ENCODE data around the gene MAMSTR. TPM values are rescaled to one million over a fixed set of nuclear protein-coding genes. Genes with fewer than 3 reads are reported as not detected.
"Not testable (repeated sequence)": the region's sequence is repeated elsewhere in the genome, so short reads cannot be mapped to it uniquely, and the experiment has no call there.

The MAMSTR gene
- polyA plus RNA-seq, 3 donors = 5.0 to 7.3 (median 6.5) TPM

GRCh38 chr19:48724796-48725753 is 5.5 kb upstream of the MAMSTR start:
- DNase-seq (ENCODE audit: extremely low read depth in 1 of 11, low read depth in 9 of 11, low spot score in 4 of 11) = peak in 8 of 11 donors; percentile 78 to 90 (median 87)

GRCh38 chr19:48722196-48722708 is 2.7 kb upstream of the MAMSTR start:
- no peak for DNase-seq (ENCODE audit: extremely low read depth in 1 of 11, low read depth in 9 of 11, low spot score in 4 of 11)

- peak; percentile 97 to 100 (median 100) for DNase-seq (ENCODE audit: extremely low read depth in 1 of 11, low read depth in 9 of 11, low spot score in 4 of 11)
Observed at GRCh38 chr19:48720613-48721296, 1.2 kb upstream of the MAMSTR start.

DNA sequence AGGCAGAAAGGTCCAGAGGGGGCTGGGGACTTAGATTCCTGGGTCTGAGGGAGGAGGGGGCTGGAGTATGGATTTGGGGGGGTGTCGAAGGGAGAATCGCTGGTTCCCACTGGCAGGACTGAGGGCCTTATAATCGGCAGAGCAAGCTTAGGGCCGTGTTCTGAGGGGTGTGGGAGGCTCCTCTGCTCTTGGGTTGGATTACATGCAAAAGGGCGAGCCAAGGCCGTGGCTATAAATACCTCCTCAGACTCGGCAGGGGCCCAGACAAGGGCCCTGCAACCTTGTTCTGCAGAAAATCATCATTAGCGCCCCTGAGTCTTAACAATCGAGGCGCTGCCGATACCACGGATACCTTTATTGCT is 707 bp upstream of the MAMSTR start:
- DNase-seq (ENCODE audit: extremely low read depth in 1 of 11, low read depth in 9 of 11, low spot score in 4 of 11) = no peak

- no peak for DNase-seq (ENCODE audit: extremely low read depth in 1 of 11, low read depth in 9 of 11, low spot score in 4 of 11)
Observed at GRCh38 chr19:48718711-48719231, 754 bp downstream of the MAMSTR start.

DNA sequence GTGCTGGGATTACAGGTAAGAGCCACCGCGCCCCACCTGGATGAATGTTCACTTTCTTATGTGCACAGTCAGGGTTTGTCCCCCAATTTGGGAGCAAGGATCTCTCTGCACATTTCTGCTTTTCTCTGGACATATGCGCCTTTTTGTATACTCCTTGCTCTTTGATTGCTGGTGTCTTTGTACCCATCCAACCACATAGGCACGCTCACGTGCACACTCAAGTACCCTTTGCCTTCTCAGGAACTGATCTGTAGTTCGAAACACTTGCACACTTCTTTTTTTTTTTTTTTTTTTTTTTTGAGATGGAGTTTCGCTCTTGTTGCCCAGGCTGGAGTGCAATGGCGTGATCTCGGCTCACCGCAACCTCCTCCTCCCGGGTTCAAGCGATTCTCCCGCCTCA is 1.4 kb downstream of the MAMSTR start:
- DNase-seq (ENCODE audit: extremely low read depth in 1 of 11, low read depth in 9 of 11, low spot score in 4 of 11) = not testable (repeated sequence)

GRCh38 chr19:48716562-48717291 is 2.8 kb downstream of the MAMSTR start:
- no peak for DNase-seq (ENCODE audit: extremely low read depth in 1 of 11, low read depth in 9 of 11, low spot score in 4 of 11)

GRCh38 chr19:48715681-48716171 is 3.8 kb downstream of the MAMSTR start:
- no peak for DNase-seq (ENCODE audit: extremely low read depth in 1 of 11, low read depth in 9 of 11, low spot score in 4 of 11)

GRCh38 chr19:48714759-48715675 is 4.5 kb downstream of the MAMSTR start:
- no peak for DNase-seq (ENCODE audit: extremely low read depth in 1 of 11, low read depth in 9 of 11, low spot score in 4 of 11)

- peak; percentile 96 to 100 (median 99) for DNase-seq (ENCODE audit: extremely low read depth in 1 of 11, low read depth in 9 of 11, low spot score in 4 of 11)
Observed at GRCh38 chr19:48713864-48714755, 5.4 kb downstream of the MAMSTR start.

DNA sequence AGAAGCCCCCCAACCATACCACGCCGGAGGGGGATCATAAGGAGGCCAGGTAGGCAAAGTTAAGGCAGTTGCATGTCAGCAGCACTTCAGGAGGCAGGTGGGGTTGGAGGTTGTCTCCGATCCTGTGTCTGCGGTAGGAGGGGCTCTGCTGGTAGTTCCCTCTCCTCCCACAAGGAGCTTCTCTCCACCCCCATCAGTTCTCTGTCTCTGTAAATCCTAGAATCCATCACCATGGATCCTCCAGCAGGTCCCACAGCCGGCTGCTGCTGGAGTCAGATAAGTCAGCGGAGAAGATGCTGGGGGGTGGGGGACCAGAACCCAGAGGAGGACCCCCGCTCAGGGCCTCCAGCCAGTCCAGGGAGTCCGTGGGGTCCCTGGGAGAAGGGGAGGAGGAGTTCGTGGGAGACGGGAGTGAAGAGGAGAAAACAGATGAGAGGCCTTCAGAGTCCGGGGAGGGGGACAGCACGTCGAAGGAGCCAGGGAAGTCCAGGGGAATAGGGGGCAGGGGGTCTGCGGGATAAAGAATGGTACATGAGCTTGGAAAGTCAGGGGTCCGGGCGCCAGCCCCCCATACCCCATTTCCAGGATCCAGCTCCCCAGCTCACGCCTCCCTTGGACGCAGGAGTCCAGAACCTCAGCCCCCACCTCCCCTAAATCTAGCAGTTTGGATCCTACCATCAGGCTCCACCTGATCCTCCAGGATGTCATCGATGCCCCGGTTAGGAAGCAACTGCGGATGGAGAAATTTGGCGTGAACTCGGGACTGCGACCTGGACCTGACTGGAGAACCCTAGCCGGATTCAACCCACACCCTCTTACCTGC is 6.3 kb downstream of the MAMSTR start:
- no peak for DNase-seq (ENCODE audit: extremely low read depth in 1 of 11, low read depth in 9 of 11, low spot score in 4 of 11)

GRCh38 chr19:48711106-48711662 is 8.3 kb downstream of the MAMSTR start:
- DNase-seq (ENCODE audit: extremely low read depth in 1 of 11, low read depth in 9 of 11, low spot score in 4 of 11) = no peak

GRCh38 chr19:48708471-48708870 is 11.1 kb downstream of the MAMSTR start:
- no peak for DNase-seq (ENCODE audit: extremely low read depth in 1 of 11, low read depth in 9 of 11, low spot score in 4 of 11)

DNA sequence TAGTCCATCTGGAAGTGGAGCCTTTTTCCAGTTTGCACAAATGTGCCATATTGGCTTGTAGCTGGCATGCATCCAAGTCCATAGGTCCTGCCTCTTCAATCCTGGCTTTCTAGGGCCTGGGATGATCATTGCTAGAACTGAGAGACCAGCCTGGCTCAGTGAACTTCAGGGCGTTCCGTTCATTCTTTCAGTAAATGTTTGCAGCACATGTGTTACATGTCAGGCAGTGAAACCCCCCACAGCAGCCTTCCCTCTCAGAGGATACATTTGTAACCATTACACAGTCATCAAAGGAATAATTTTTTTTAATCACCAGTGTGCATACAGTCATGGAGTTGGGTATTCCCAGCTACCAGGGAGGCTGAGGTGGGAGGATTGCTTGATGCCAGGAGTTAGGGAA is 14.1 kb downstream of the MAMSTR start:
- no peak for DNase-seq (ENCODE audit: extremely low read depth in 1 of 11, low read depth in 9 of 11, low spot score in 4 of 11)

- no peak for DNase-seq (ENCODE audit: extremely low read depth in 1 of 11, low read depth in 9 of 11, low spot score in 4 of 11)
Observed at GRCh38 chr19:48703316-48703715, 16.2 kb downstream of the MAMSTR start.

- no peak for DNase-seq (ENCODE audit: extremely low read depth in 1 of 11, low read depth in 9 of 11, low spot score in 4 of 11)
Observed at GRCh38 chr19:48702701-48703100, 16.8 kb downstream of the MAMSTR start.

Measured in renal cortex interstitium (tissue), 11 donors.